ENCODE data around the gene MSMB.

- TF ChIP-seq CTCF (IDR thresholded peaks at IDR 0.05) (no peak), POLR2A (IDR thresholded peaks at IDR 0.05) (no peak)
These were observed 11.0 kb upstream of the MSMB start for GRCh38 chr10:46057038-46057437.

All from breast epithelium (tissue), 3 donors.